GM21515 (cell line): ENCODE data around the gene PRRT1.

Source experiments
- ATAC-seq: cut with Tn5 transposase; IDR thresholded peaks from one replicate; pipeline ENCODE4 v1.9.1; 2021; ENCODE audit not compliant: unreplicated experiment

Gene PRRT1

GRCh38 chr6:32175711-32176475, 24.2 kb upstream of the PRRT1 start, which contains the start of gene AGPAT1:
Gene AGPAT1, minus strand, starts transcription at chr6:32176084. Its CDS starts 4,588 bp downstream, at chr6:32171496.
- peak; percentile 42 for ATAC-seq

GRCh38 chr6:32175322-32175710, 23.6 kb upstream of the PRRT1 start:
- no peak for ATAC-seq

GRCh38 chr6:32174416-32174815, 22.7 kb upstream of the PRRT1 start:
- ATAC-seq: no peak

- ATAC-seq: no peak
Measured at GRCh38 chr6:32173051-32173727, 21.4 kb upstream of the PRRT1 start.

- ATAC-seq: no peak
Measured at GRCh38 chr6:32171234-32171633, 19.5 kb upstream of the PRRT1 start.

- no peak for ATAC-seq
Measured at GRCh38 chr6:32170294-32170693, 18.6 kb upstream of the PRRT1 start.

- no peak for ATAC-seq
Measured at GRCh38 chr6:32168807-32169591, 17.3 kb upstream of the PRRT1 start.

GRCh38 chr6:32168350-32168749, 16.6 kb upstream of the PRRT1 start:
- no peak for ATAC-seq

GRCh38 chr6:32167761-32168262, 16.1 kb upstream of the PRRT1 start:
- ATAC-seq: no peak

- ATAC-seq: no peak
Measured at GRCh38 chr6:32167154-32167760, 15.5 kb upstream of the PRRT1 start.

- ATAC-seq: no peak
Measured at GRCh38 chr6:32166411-32167061, 14.8 kb upstream of the PRRT1 start.

- ATAC-seq: no peak
Measured at GRCh38 chr6:32164295-32164694, 12.6 kb upstream of the PRRT1 start, which contains the start of gene EGFL8. Gene EGFL8, plus strand, starts transcription at chr6:32164595. Its CDS starts 1,571 bp downstream, at chr6:32166166.

GRCh38 chr6:32163559-32164258, 12.0 kb upstream of the PRRT1 start:
- ATAC-seq: no peak

- ATAC-seq: no peak
Measured at GRCh38 chr6:32158052-32158451, 6.3 kb upstream of the PRRT1 start.

GRCh38 chr6:32156891-32157290, 5.2 kb upstream of the PRRT1 start:
- ATAC-seq: no peak

- ATAC-seq: no peak
Measured at GRCh38 chr6:32154514-32155161, 2.9 kb upstream of the PRRT1 start.

- no peak for ATAC-seq
Measured at GRCh38 chr6:32153564-32154513, 2.1 kb upstream of the PRRT1 start, which contains the start of gene PPT2. Gene PPT2, plus strand, starts transcription at chr6:32154141. Its CDS starts 454 bp downstream, at chr6:32154595.
